Measurements from ENCODE around the gene ATP2B2.

The ATP2B2 gene

DNA sequence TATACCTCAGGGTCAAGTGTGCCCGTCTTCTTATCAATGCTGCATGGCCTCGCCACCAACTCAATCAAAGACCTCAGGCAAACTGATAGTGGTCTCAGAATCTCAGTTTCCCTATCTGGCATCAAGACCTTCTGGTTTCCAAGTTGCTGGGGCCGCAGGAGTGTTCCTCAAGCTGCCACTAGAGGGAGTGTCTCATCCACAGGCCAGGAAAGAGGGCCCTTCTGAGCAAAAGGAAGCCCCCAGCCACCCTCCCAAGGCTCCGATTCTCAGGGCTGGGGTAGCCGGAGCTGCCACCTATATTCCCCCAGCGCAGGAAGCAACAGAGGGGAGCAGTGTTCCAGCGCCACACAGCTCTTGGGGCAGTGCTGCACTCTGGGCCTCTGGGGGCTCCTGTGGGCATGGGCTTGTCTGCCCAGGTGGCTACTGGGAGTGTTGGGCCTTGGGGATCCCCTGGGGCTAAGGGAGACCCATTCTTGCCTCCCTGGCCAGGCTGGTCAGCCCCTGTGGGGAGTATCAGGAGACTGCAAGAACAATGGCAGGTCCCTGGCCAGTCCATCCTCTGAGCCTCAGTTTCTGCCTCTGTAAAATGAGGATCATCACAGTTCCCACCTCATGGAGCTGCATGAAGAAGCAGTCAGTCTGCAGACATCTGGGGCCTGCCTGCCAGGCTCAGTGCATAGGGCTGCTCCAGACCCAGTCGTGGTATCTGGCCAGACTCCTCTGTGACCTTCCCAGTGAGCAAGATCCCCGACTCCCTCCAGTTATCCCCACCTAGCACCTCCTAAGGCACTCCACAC, 161.0 kb downstream of the ATP2B2 start:
- DNase-seq (ENCODE audit: low spot score): peak; percentile 34

GRCh38 chr3:10343526-10343925, 161.9 kb downstream of the ATP2B2 start:
- DNase-seq (ENCODE audit: low spot score): no peak

GRCh38 chr3:10342781-10343180, 162.6 kb downstream of the ATP2B2 start:
- DNase-seq (ENCODE audit: low spot score): no peak

DNA sequence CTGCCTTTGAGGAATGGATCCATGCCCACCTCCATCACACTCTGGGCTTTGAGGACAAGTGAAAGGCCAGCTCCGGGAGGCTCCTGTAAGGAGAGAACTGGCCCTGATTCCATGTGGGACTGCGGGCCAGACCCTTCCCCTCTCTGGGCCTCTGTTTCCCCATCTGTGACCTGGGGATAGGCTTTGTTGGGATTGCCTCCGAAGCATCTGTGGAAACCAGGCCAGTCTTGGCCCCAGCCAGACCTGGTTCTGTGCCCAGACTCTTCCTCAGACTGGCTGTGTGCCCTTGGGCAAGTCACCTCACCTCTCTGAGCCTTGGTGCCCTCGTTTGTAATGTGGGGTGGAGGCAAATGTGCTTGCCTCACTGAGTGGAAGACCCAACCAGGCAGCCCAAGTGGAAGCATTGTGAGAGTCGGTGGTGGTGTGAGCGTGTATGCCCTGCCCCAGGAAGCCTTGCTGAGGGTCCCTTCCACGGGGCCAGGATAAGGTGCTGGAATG, 163.4 kb downstream of the ATP2B2 start:
- no peak for DNase-seq (ENCODE audit: low spot score)

- no peak for DNase-seq (ENCODE audit: low spot score)
Observed at GRCh38 chr3:10340476-10340875, 164.9 kb downstream of the ATP2B2 start.

DNA sequence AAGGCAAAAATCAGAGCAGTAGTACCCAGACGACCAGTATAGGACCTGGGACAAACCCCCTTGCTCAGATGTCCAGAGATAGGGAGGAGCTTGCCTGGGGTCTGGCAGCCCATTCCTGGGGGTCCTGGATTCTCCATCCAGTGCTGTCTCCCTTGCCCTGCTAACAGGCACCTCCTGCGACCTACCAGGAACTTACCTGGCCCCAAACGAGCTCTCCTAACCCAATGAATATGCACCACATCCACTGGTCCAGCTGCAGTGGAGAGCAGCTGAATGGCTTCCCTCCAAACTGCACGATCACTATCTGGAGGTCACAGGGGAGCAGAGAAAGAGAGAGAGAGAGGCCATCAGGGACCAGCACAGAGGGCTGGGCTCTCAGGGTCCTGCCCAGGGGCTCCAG, 165.3 kb downstream of the ATP2B2 start:
- DNase-seq (ENCODE audit: low spot score): no peak

- DNase-seq (ENCODE audit: low spot score): no peak
Observed at GRCh38 chr3:10339376-10339955, 165.9 kb downstream of the ATP2B2 start.

- DNase-seq (ENCODE audit: low spot score): no peak
Observed at GRCh38 chr3:10338591-10339353, 166.6 kb downstream of the ATP2B2 start.

GRCh38 chr3:10338164-10338470, 167.3 kb downstream of the ATP2B2 start:
- DNase-seq (ENCODE audit: low spot score): no peak

- no peak for DNase-seq (ENCODE audit: low spot score)
Observed at GRCh38 chr3:10337323-10338163, 167.8 kb downstream of the ATP2B2 start.

DNA sequence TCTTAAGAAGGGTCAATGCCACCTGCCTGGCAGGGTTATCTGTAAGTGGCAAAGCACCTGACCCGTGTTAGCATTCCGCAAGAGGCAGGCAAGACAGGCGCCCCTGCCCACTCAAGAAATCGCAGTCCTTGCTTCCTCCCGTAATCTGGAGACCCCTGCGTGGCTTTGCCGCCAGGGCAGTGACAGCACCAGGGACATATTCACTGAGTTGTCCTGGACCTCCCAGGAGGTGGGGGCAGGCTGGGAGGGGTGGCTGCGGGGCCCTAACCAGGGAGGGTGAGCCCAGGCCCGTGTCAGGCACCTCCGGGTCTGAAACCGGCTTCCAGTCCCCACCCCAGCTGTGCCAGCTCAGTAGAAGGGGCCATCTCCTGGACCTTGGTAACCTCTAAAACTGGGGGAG, 168.6 kb downstream of the ATP2B2 start:
- DNase-seq (ENCODE audit: low spot score): no peak

- no peak for DNase-seq (ENCODE audit: low spot score)
Observed at GRCh38 chr3:10335871-10336622, 169.3 kb downstream of the ATP2B2 start.

GRCh38 chr3:10335190-10335738, 170.1 kb downstream of the ATP2B2 start:
- no peak for DNase-seq (ENCODE audit: low spot score)

DNA sequence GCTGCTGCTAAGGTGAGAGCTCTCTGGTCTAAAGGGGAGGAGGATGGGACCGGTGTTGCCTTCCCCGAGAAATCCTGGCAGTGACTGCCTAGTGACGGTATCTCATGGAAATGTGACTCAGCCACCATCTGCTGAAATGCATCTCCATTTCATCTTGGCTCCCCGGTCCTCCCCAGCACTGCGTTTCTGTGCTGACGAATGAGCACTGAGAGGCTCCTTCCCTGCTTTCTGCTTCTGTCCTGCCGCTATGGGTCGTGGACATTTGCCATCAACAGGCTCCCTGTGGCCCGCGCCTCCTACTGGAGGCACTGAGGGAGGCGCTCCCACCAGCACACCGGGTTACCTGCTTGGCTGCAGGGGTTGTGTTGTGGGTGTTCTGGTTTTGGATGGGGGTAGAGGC, 170.9 kb downstream of the ATP2B2 start:
- no peak for DNase-seq (ENCODE audit: low spot score)

- no peak for DNase-seq (ENCODE audit: low spot score)
Observed at GRCh38 chr3:10334042-10334441, 171.3 kb downstream of the ATP2B2 start.

DNA sequence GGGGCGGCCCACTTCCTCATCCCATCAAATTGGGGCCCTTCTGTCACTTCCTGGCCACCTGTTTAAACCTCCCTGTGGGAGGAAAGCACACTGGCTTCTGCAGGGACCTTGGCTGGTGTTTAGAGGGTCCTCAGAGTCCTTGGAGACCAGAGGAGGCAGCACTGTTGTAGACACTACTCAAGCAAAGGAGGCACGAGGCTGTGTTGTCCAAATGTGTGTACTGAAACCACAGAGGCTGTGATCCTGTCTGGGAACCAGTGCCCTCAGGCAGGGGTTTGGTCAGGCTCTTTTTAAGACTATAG, 172.1 kb downstream of the ATP2B2 start:
- no peak for DNase-seq (ENCODE audit: low spot score)

- DNase-seq (ENCODE audit: low spot score): no peak
Observed at GRCh38 chr3:10332481-10333348, 172.7 kb downstream of the ATP2B2 start.

- DNase-seq (ENCODE audit: low spot score): no peak
Observed at GRCh38 chr3:10331320-10331719, 174.1 kb downstream of the ATP2B2 start.

DNA sequence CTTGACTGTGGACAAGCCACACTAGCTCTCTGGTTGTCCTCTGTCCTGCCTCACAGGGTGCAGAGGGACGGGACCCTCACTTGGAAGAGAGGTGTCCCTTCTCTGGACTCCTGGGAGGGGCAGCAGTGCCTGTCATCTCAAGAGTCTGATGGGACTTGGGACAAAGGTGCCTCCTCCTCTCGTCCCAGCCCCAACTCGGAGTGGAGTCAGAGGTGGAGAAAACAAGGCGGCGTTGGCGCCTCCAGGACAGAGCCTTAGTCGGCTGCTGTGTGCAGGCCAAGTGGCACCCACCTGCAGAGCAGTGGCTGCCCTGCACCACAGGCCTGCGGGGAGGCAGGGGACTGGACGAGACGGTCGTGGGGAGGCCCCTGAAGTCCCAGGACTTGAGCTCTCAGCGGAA, 175.1 kb downstream of the ATP2B2 start:
- no peak for DNase-seq (ENCODE audit: low spot score)

DNA sequence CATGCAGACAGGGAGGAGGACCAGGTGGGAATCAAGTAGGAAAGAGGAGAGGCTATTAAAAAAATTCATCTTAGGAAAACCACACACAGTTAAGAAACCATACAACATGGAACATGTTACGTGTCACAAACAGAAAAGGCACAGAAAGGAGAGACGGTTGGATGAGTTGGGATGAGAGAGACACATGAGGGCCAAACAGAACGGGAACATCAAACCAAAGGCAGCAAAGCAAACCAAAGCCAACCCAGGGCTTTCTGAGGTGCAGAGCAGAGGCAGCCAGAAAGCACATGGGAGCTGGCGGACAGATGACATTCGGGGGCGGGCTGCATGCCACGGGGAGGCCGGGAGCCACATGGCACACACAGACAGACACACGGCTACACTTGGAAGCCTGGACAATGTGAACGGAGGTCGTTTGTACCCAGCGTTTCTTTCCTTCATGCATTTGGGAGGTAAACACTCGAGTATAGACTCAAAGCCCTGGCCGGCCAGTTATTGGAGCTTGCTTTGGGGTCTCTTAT, 175.8 kb downstream of the ATP2B2 start:
- no peak for DNase-seq (ENCODE audit: low spot score)
